Chondrocyte (in vitro differentiated cells): ENCODE results near the gene PARP1. TPM values are rescaled to one million over a fixed set of nuclear protein-coding genes. Genes with fewer than 3 reads are reported as not detected.

Experiments
- DNase-seq: peaks from one replicate; pipeline ENCODE4 v3.0.0; 2021; ENCODE audit warnings: mixed read lengths, low spot score
- H3K27ac Mint-ChIP-seq: one replicate; pipeline ENCODE4 v1.8.0; 2021; ENCODE audit warnings: mild to moderate bottlenecking, moderate library complexity, mixed read lengths; ENCODE audit not compliant: unreplicated experiment
- H3K27me3 Mint-ChIP-seq: 2 replicates; pipeline ENCODE4 v1.8.0; 2021; ENCODE audit warnings: low read depth, mixed read lengths
- H3K36me3 Mint-ChIP-seq: 2 replicates; pipeline ENCODE4 v1.8.0; 2021; ENCODE audit warnings: low read depth, mixed read lengths
- H3K4me1 Mint-ChIP-seq: 2 replicates; pipeline ENCODE4 v1.8.0; 2021; ENCODE audit warnings: low read depth, mild to moderate bottlenecking, mixed read lengths
- H3K4me3 Mint-ChIP-seq: one replicate; pipeline ENCODE4 v1.8.0; 2021; ENCODE audit warnings: mild to moderate bottlenecking, moderate library complexity, mixed read lengths; ENCODE audit not compliant: unreplicated experiment
- H3K9me3 Mint-ChIP-seq: 2 replicates; pipeline ENCODE4 v1.8.0; 2021; ENCODE audit warnings: low read depth, mixed read lengths
- CTCF ChIP-seq: fragments of 200-600 bp; sonication (generic); IDR thresholded peaks from 2 replicates; pipeline ENCODE4 v1.5.0; 2021; ENCODE audit warnings: antibody characterized with exemption, mild to moderate bottlenecking, moderate library complexity
- total RNA-seq: library from RNA; stranded (reverse); gene quantifications from 3 replicates; pipeline ENCODE4 v1.2.1, GENCODE V29; 2021

Gene PARP1
- total RNA-seq, 1 donor from 2014 or later, result 48.6 TPM

DNA sequence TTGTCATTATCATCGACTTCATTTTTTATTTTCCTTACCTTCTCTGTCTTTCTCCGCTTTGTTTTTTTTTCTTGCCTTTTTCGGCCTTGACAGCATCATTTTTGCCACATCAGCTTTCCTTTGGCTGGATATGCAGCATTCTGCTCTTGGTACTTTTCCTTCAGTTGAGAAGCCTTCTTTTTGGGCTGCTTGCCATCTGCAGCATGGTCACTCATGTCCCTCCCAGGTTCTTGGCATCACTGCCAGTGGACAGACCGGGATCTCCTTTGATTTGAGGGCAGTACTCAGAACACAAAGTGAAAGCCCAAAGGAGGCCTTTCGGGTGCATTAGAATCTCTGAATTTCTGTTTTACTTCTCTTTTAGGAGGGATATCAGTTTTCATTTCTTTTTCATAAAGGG is 3.7 kb upstream of the PARP1 start:
- TF ChIP-seq CTCF, result no peak
- Mint-ChIP-seq H3K4me1 (peaks cover 8% of the 10 kb centered on the region), H3K36me3 (no peaks in the 10 kb centered on the region), H3K27me3 (peaks cover 3% of the 10 kb centered on the region), H3K4me3 (no peak overlapping the region), H3K27ac (no peak overlapping the region), H3K9me3 (no peaks in the 10 kb centered on the region)
- DNase-seq, result no peak

DNA sequence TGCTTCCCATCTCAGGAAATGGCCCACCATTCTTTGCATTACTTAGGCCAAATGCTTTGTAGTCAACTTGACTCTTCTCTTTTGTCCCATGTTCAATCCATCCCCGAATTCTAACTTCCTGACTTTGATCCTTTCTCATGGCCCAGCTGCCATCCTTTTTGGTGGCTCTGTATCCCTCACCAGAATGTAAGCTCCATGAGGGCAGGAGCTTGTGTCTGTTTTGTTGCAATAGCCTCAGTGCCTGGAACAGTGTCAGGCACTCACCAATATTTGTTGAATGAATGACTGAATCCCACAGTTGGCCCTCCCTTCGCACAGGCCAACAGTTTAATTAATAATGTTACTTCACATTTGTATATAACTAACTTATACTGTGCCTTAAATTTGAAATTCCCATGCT is 3.1 kb upstream of the PARP1 start:
- TF ChIP-seq CTCF, result no peak
- Mint-ChIP-seq H3K27me3 (peaks cover 3% of the 10 kb centered on the region), H3K36me3 (no peaks in the 10 kb centered on the region), H3K9me3 (no peaks in the 10 kb centered on the region), H3K27ac (no peak overlapping the region), H3K4me1 (peaks cover 15% of the 10 kb centered on the region), H3K4me3 (no peak overlapping the region)
- no peak for DNase-seq

DNA sequence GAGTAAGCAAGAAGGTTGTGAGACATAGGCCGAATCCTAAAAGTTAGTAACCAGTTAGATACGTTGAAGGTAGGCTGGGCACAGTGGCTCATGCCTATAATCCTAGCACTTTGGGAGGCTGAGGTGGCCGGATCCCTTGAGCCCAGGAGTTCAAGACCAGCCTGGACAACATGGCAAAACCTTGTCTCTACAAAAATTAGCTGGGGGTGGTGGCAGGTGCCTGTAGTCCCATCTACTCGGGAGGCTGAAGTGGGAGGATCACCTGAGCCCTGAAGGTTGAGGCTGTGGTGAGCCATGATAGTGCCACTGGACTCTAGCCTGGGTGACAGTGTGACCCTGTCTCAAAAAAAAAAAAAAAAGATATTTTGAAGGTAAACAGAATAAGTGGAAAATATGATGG is 1.5 kb upstream of the PARP1 start:
- no peak for TF ChIP-seq CTCF
- Mint-ChIP-seq H3K4me3 (no peak overlapping the region), H3K27ac (no peak overlapping the region), H3K27me3 (peaks cover 3% of the 10 kb centered on the region), H3K4me1 (peaks cover 30% of the 10 kb centered on the region), H3K9me3 (no peaks in the 10 kb centered on the region), H3K36me3 (no peaks in the 10 kb centered on the region)
- no peak for DNase-seq

DNA sequence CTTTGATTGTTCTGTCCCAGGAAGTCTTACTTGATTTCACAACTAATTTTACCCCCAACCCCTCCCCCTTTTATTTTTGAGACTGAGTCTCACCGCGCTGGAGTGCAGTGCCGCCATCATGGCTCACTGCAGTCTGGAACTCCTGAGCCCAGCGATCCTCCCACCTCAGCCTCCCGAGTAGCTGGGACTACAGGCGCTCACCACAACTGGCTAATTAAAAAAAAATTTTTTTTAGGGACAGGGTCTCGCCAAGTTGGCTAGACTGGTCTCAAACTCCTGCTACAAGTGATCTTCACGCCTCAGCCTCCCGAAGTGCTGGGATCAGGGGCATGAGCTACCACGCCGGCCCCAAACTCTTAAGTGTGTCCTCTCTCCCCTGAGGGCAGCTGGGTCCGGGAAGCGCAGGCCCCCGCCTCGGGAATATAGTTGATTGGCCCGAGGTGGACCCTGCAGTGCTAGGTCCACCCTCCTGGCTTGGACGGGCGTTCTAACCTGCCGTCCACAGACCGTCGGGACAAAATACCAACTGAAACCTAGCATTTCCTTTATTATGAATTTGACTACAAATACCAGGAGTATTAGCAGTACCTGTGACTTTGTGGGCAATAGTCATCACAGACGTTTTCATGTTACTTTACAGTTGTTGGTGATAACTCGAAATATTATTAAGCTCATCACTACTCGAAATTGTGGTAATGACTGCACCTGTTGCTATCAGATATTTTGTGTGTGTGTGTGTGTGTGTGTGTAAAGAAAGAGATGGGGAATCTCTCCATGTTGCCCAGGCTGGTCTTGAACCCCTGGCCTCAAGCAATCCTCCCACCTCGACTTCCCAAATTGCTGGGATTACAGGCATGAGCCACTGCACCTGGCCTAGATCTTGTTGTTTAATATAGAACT is 642 bp upstream of the PARP1 start:
- peaks cover 3% of the 10 kb centered on the region for H3K27me3 Mint-ChIP-seq
- H3K9me3 Mint-ChIP-seq, result no peaks in the 10 kb centered on the region
- H3K36me3 Mint-ChIP-seq, result no peaks in the 10 kb centered on the region
- H3K27ac Mint-ChIP-seq, result peak overlapping the region; percentile 75
- no peak for DNase-seq
- TF ChIP-seq CTCF, result peak; percentile 30
- peak overlapping the region; percentile 94 for H3K4me3 Mint-ChIP-seq
- H3K4me1 Mint-ChIP-seq, result peaks cover 39% of the 10 kb centered on the region

DNA sequence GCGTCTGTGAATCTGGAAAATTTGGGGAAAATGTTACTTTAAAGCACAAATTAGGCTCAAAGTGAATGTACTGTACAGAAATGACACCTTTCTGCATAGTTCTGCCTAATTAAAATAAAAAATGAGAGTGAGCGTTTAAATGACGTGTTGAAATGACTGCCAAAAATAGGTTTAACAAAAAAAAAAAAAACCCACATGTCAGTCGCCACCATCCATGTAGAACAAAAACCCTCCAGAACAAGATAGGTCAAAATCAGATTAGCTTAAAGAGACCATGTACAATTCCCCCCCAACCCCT is 745 bp downstream of the PARP1 start:
- H3K9me3 Mint-ChIP-seq, result no peaks in the 10 kb centered on the region
- TF ChIP-seq CTCF, result no peak

More for the DNA sequence above, 745 bp downstream of the PARP1 start:
- peaks cover 43% of the 10 kb centered on the region for H3K4me1 Mint-ChIP-seq
- peak overlapping the region; percentile 94 for H3K4me3 Mint-ChIP-seq
- H3K27me3 Mint-ChIP-seq, result no peaks in the 10 kb centered on the region
- no peaks in the 10 kb centered on the region for H3K36me3 Mint-ChIP-seq
- H3K27ac Mint-ChIP-seq, result peak overlapping the region; percentile 91
- no peak for DNase-seq
